HepG2 (cell line): ENCODE results near the gene AXIN1. TPM values are rescaled to one million over a fixed set of nuclear protein-coding genes. Genes with fewer than 3 reads are reported as not detected.
A peak's percentile ranks its signal among the peaks of the same experiment; 100 is the strongest.

Source experiments
- ATAC-seq: fragments of 200-7000 bp; cut with Tn5 transposase; 3 replicates; pipeline ENCODE4 v1.9.1; 2020; ENCODE audit warnings: mild to moderate bottlenecking, moderate library complexity
- BruUV-seq: library from RNA; stranded (reverse); fragments of 400-500 nt; replicated peaks from 2 replicates; lab custom pipeline; 2021; lab: Mats Ljungman, UMichigan
- CTCF ChIA-PET: fragments of 300-600 bp; formaldehyde crosslinking; extraction: SDS; loops from one replicate; lab custom pipeline; 2021; ENCODE audit warnings: low total read pairs, inconsistent platforms, low intra/inter-chr PET ratio; lab: Yijun Ruan, JAX
- POLR2A ChIA-PET: fragments of 350-600 bp; sonication (Branson Sonifier 250); formaldehyde crosslinking; loops from one replicate; lab custom pipeline; 2020; ENCODE audit warnings: antibody characterized with exemption, inconsistent platforms; lab: Yijun Ruan, JAX
- DNase-seq: peaks from one replicate; pipeline ENCODE4 v3.0.0-alpha.2; 2015; ENCODE audit warnings: low spot score
- FAIRE-seq: peaks from 3 replicates; lab custom pipeline; 2011; peaks lifted over from hg19 to GRCh38; lab: Jason Lieb, UNC
- H2AFZ ChIP-seq: one replicate; pipeline ENCODE4 v1.6.1; 2011; ENCODE audit warnings: low read length, inconsistent platforms
- H3K27ac ChIP-seq: fragments of 300-600 bp; 3 replicates; pipeline ENCODE4 v1.8.0; 2011; ENCODE audit warnings: mixed run types, mild to moderate bottlenecking, mixed read lengths, low read length, inconsistent platforms; ENCODE audit not compliant: insufficient read depth; ENCODE audit errors: extremely low read length
- H3K27me3 ChIP-seq, 2 experiments: fragments of 200-600 bp in 1 of 2; 2 replicates in 1 of 2; 3 replicates in 1 of 2; pipeline versions ENCODE4 v1.6.0 to v1.8.0; 2011; ENCODE audit warnings: low read length in 2 of 2, mild to moderate bottlenecking in 2 of 2, moderate library complexity in 2 of 2, inconsistent platforms in 1 of 2; ENCODE audit not compliant: insufficient read depth in 2 of 2, control insufficient read depth in 1 of 2
- H3K36me3 ChIP-seq, 2 experiments: fragments of 200-600 bp in 1 of 2; replicated peaks in 1 of 2; 2 replicates in 1 of 2; 3 replicates in 1 of 2; pipeline versions ENCODE4 v1.5.1 to v1.8.0; 2011; ENCODE audit warnings: low read length in 2 of 2, inconsistent platforms in 1 of 2; ENCODE audit not compliant: insufficient read depth in 2 of 2, control insufficient read depth in 1 of 2
- H3K4me1 ChIP-seq: 2 replicates; pipeline ENCODE4 v1.5.1; 2012; ENCODE audit warnings: low read length, inconsistent platforms; ENCODE audit not compliant: insufficient read depth
- H3K4me2 ChIP-seq: 2 replicates; pipeline ENCODE4 v1.6.0; 2011; ENCODE audit warnings: low read depth, low read length, inconsistent platforms
- H3K4me3 ChIP-seq, 3 experiments: fragments of 200-600 bp in 1 of 3; sonication (generic), shearing (Covaris generic) in 1 of 3; replicated peaks in 1 of 3; 2 replicates each; pipeline ENCODE4 v1.5.1; 2011 to 2016; ENCODE audit warnings: low read length in 3 of 3, inconsistent platforms in 2 of 3, low read depth in 2 of 3, mild to moderate bottlenecking in 2 of 3, control low read depth in 1 of 3, mixed read lengths in 1 of 3; ENCODE audit not compliant: insufficient read depth in 1 of 3
- H3K79me2 ChIP-seq: one replicate; pipeline ENCODE4 v1.6.1; 2011; ENCODE audit warnings: low read length, inconsistent platforms; ENCODE audit not compliant: insufficient read depth
- H3K9ac ChIP-seq: 2 replicates; pipeline ENCODE4 v1.6.0; 2011; ENCODE audit warnings: mild to moderate bottlenecking, low read depth, low read length, inconsistent platforms; ENCODE audit not compliant: insufficient read depth
- H3K9me3 ChIP-seq: 2 replicates; pipeline ENCODE4 v1.5.1; 2012; ENCODE audit warnings: mild to moderate bottlenecking, low read length
- H4K20me1 ChIP-seq: 2 replicates; pipeline ENCODE4 v1.6.0; 2011; ENCODE audit warnings: inconsistent platforms, mild to moderate bottlenecking, low read length, moderate library complexity; ENCODE audit not compliant: insufficient read depth
- BCL6 ChIP-seq: IDR thresholded peaks from 2 replicates; pipeline ENCODE4 v1.6.1; 2016; ENCODE audit warnings: missing genetic modification reagents, missing compliant biosample characterization
- CREB1 ChIP-seq, 2 experiments: fragments of 450-650 bp in 1 of 2; IDR thresholded peaks; 2 replicates each; pipeline ENCODE4 v1.6.1; 2016 to 2017; ENCODE audit warnings: control low read depth in 1 of 2, mild to moderate bottlenecking in 1 of 2, missing compliant biosample characterization in 1 of 2, missing genetic modification characterization in 1 of 2
- FUBP1 ChIP-seq: sonication (generic); formaldehyde crosslinking; IDR thresholded peaks from 2 replicates; pipeline ENCODE4 v1.5.1; 2020; ENCODE audit warnings: missing genetic modification reagents, mild to moderate bottlenecking, borderline replicate concordance
- HMGXB4 ChIP-seq, 2 experiments: sonication (generic) in 1 of 2; formaldehyde crosslinking in 1 of 2; IDR thresholded peaks; 2 replicates each; pipeline versions ENCODE4 v1.4.0 to v1.6.1; 2018 to 2020; ENCODE audit warnings: missing genetic modification reagents in 2 of 2, borderline replicate concordance in 1 of 2, low read depth in 1 of 2, mild to moderate bottlenecking in 1 of 2, missing biosample characterization in 1 of 2
- POGK ChIP-seq: sonication (generic); formaldehyde crosslinking; conservative IDR thresholded peaks from 2 replicates; pipeline ENCODE4 v1.8.0; 2022; ENCODE audit warnings: mild to moderate bottlenecking, moderate library complexity, missing genetic modification reagents
- SIX4 ChIP-seq: sonication (generic); formaldehyde crosslinking; IDR thresholded peaks from 2 replicates; pipeline ENCODE4 v1.4.0; 2020; ENCODE audit warnings: missing genetic modification reagents
- ZC3H4 ChIP-seq: sonication (generic); formaldehyde crosslinking; IDR thresholded peaks from 2 replicates; pipeline ENCODE4 v1.4.0; 2020; ENCODE audit warnings: missing genetic modification reagents, borderline replicate concordance
- ZNF10 ChIP-seq: sonication (generic); formaldehyde crosslinking; IDR thresholded peaks from 2 replicates; pipeline ENCODE4 v1.4.0; 2020; ENCODE audit warnings: mild to moderate bottlenecking, low read depth, missing genetic modification reagents, borderline replicate concordance
- ZNF484 ChIP-seq: sonication (generic); formaldehyde crosslinking; IDR thresholded peaks from 2 replicates; pipeline ENCODE4 v1.5.1; 2020; ENCODE audit warnings: mild to moderate bottlenecking, low read depth, missing genetic modification reagents, borderline replicate concordance
- ZNF530 ChIP-seq: sonication (generic); formaldehyde crosslinking; IDR thresholded peaks from 2 replicates; pipeline ENCODE4 v1.5.0; 2020; ENCODE audit warnings: low read depth, mild to moderate bottlenecking, missing genetic modification reagents
- ZNF556 ChIP-seq: sonication (generic); formaldehyde crosslinking; IDR thresholded peaks from 2 replicates; pipeline ENCODE4 v1.4.0; 2020; ENCODE audit warnings: mild to moderate bottlenecking, missing genetic modification reagents, borderline replicate concordance
- ZNF652 ChIP-seq: IDR thresholded peaks from 2 replicates; pipeline ENCODE4 v1.6.1; 2016; ENCODE audit warnings: low read depth, borderline replicate concordance
- ZSCAN9 ChIP-seq: IDR thresholded peaks from 2 replicates; pipeline ENCODE4 v1.6.1; 2016; ENCODE audit warnings: borderline replicate concordance
- WGBS: methylation state at CpG from one replicate; pipeline ENCODE4 v1.1.6; 2017; ENCODE audit warnings: low lambda C conversion rate; 5-methylcytosine and 5-hydroxymethylcytosine counted together
- in situ Hi-C: cut with HindIII; loops from 2 replicates; pipeline ENCODE4 v1.10.0; 2017; ENCODE audit warnings: low pct_unique_long_range_greater_than_20kb; ENCODE audit not compliant: extremely low pct_ligation_motif_present
- intact Hi-C: fragments of 100-400 bp; cut with micrococcal nuclease; formaldehyde crosslinking; loops from one replicate; pipeline ENCODE4 v1.10.0; 2022; ENCODE audit not compliant: unreplicated experiment
- polyA plus RNA-seq, 8 experiments: library from polyadenylated mRNA; depleted of rRNA in 3 of 8; stranded (reverse) in 7 of 8; unstranded in 1 of 8; fragments of >200 nt; fragmentation: Illumina TruSeq in 4 of 8; extraction: Trizol in 4 of 8; gene quantifications; 2 replicates each; pipeline versions ENCODE4 v1.2.1 to v1.2.3, GENCODE V29; 2011 to 2016; ENCODE audit warnings: low read depth in 4 of 8, missing spikeins in 1 of 8, mixed read lengths in 1 of 8; ENCODE audit not compliant: insufficient read depth in 1 of 8
- total RNA-seq, 5 experiments: library from RNA; depleted of rRNA; stranded (reverse); fragments of >200 nt; fragmentation: Illumina TruSeq; extraction: Trizol; gene quantifications; 2 replicates each; pipeline ENCODE4 v1.2.3, GENCODE V29; 2016; ENCODE audit warnings: low read depth in 1 of 5

AXIN1 gene
- total and polyA plus RNA-seq, 2 of the 13 experiments (the other 11 are each of a cell fraction or from before 2014, with no cell fraction given) = 24.0 to 26.0 TPM

GRCh38 chr16:321532-321931 lies 31.0 kb downstream of the AXIN1 start:
- Histone ChIP-seq H3K4me3 (no peak overlapping the region), H3K9ac (no peak overlapping the region), H3K79me2 (peaks cover 73% of the 10 kb centered on the region), H3K9me3 (no peaks in the 10 kb centered on the region), H3K36me3 (peaks cover 11 to 48% of the 10 kb centered on the region in 2 experiments; a peak in 4 of 5 replicates), H4K20me1 (peaks cover 46% of the 10 kb centered on the region; the same call in 1 of the 2 replicates), H3K4me1 (no peaks in the 10 kb centered on the region), H3K27ac (no peak overlapping the region), H3K4me2 (no peak overlapping the region), H2AFZ (no peak overlapping the region), H3K27me3 (no peaks in the 10 kb centered on the region)
- ChIA-PET POLR2A (interaction anchor here (0.6 kb wide), 1 partner anchor 11 kb away, joined by 3 read pairs; no protein-coding TSS in a partner anchor), CTCF (no interaction called here)
- TF ChIP-seq ZC3H4 (no peak), ZNF652 (peak; percentile 95)
- FAIRE-seq (no peak), ATAC-seq (no peak), DNase-seq (no peak)
- in situ Hi-C loops (no loop called here), intact Hi-C loops (no loop called here)
- WGBS = 93% methylated on average over 9 of the region's 9 CpGs
- BruUV-seq = no TSS peak

GRCh38 chr16:320206-320605 lies 32.3 kb downstream of the AXIN1 start:
- Histone ChIP-seq H3K9me3 (no peaks in the 10 kb centered on the region), H3K4me3 (no peak overlapping the region), H4K20me1 (peaks cover 43% of the 10 kb centered on the region; the same call in 1 of the 2 replicates), H3K27me3 (no peaks in the 10 kb centered on the region), H3K4me1 (no peaks in the 10 kb centered on the region), H3K9ac (no peak overlapping the region), H3K4me2 (no peak overlapping the region), H3K27ac (no peak overlapping the region), H3K36me3 (peaks cover 11 to 45% of the 10 kb centered on the region in 2 experiments; a peak in 4 of 5 replicates), H2AFZ (no peak overlapping the region), H3K79me2 (peaks cover 73% of the 10 kb centered on the region)
- 96% methylated on average over 5 of the region's 5 CpGs for WGBS
- ChIA-PET CTCF (no interaction called here), POLR2A (no interaction called here)
- BruUV-seq = no TSS peak
- intact Hi-C loops (no loop called here), in situ Hi-C loops (no loop called here)
- FAIRE-seq (no peak), ATAC-seq (no peak), DNase-seq (no peak)
- no peak for TF ChIP-seq SIX4 (CRISPR knock-in tag)
- TF ChIP-seq BCL6 = no peak
- TF ChIP-seq HMGXB4 (CRISPR knock-in tag; IDR thresholded peaks at IDR 0.05; ENCODE audit: borderline replicate concordance in 1 of 2, low read depth in 1 of 2) = no peak
- no peak for TF ChIP-seq ZSCAN9
- no peak for TF ChIP-seq ZNF484 (CRISPR knock-in tag)
- no peak for TF ChIP-seq POGK (CRISPR knock-in tag)
- TF ChIP-seq CREB1 (IDR thresholded peaks at IDR 0.05) = no peak
- TF ChIP-seq CREB1 (CRISPR knock-in tag; IDR thresholded peaks at IDR 0.05) = no peak
- no peak for TF ChIP-seq ZNF556
- TF ChIP-seq FUBP1 (CRISPR knock-in tag) = no peak
- no peak for TF ChIP-seq ZNF10
- no peak for TF ChIP-seq ZNF530 (CRISPR knock-in tag)
